HG03354 (cell line): ENCODE results near the gene RNF123.
"Not testable (repeated sequence)": the region's sequence is repeated elsewhere in the genome, so short reads cannot be mapped to it uniquely, and the experiment has no call there.

Experiments used
- ATAC-seq: cut with Tn5 transposase; IDR thresholded peaks from one replicate; pipeline ENCODE4 v1.9.1; 2021; ENCODE audit warnings: mild to moderate bottlenecking; ENCODE audit not compliant: unreplicated experiment, poor library complexity, severe bottlenecking

RNF123 gene

GRCh38 chr3:49674497-49674983 lies 14.8 kb upstream of the RNF123 start:
- peak; percentile 34 for ATAC-seq

GRCh38 chr3:49675912-49676311 lies 13.4 kb upstream of the RNF123 start:
- ATAC-seq: no peak

GRCh38 chr3:49680493-49681231 lies 8.7 kb upstream of the RNF123 start:
- ATAC-seq: no peak

- no peak for ATAC-seq
These were observed 8.2 kb upstream of the RNF123 start for GRCh38 chr3:49681232-49681522.

GRCh38 chr3:49681543-49681942 lies 7.8 kb upstream of the RNF123 start:
- no peak for ATAC-seq

GRCh38 chr3:49683162-49683561 lies 6.2 kb upstream of the RNF123 start:
- ATAC-seq: no peak

- ATAC-seq: not testable (repeated sequence)
These were observed 4.9 kb upstream of the RNF123 start for GRCh38 chr3:49684453-49684852.

GRCh38 chr3:49685103-49685502 lies 4.3 kb upstream of the RNF123 start:
- ATAC-seq: not testable (repeated sequence)

- ATAC-seq: not testable (repeated sequence)
These were observed 3.5 kb upstream of the RNF123 start for GRCh38 chr3:49685846-49686245.

GRCh38 chr3:49686346-49686745 lies 3.0 kb upstream of the RNF123 start:
- ATAC-seq: not testable (repeated sequence)

GRCh38 chr3:49686769-49687423 lies 2.5 kb upstream of the RNF123 start:
- ATAC-seq: not testable (repeated sequence)

- not testable (repeated sequence) for ATAC-seq
These were observed 1.9 kb upstream of the RNF123 start for GRCh38 chr3:49687424-49687795.

- peak; percentile 12 for ATAC-seq
These were observed 865 bp upstream of the RNF123 start for GRCh38 chr3:49688338-49689045.

- ATAC-seq: not testable (repeated sequence)
These were observed 709 bp downstream of the RNF123 start for GRCh38 chr3:49689908-49690624.

GRCh38 chr3:49690856-49691255 lies 1.5 kb downstream of the RNF123 start:
- ATAC-seq: not testable (repeated sequence)

GRCh38 chr3:49691481-49691880 lies 2.1 kb downstream of the RNF123 start:
- not testable (repeated sequence) for ATAC-seq

- ATAC-seq: not testable (repeated sequence)
These were observed 5.2 kb downstream of the RNF123 start for GRCh38 chr3:49694409-49695070.

GRCh38 chr3:49695350-49696015 lies 6.1 kb downstream of the RNF123 start:
- ATAC-seq: not testable (repeated sequence)
